ENCODE data around the gene PALM.
"Not testable (repeated sequence)": the region's sequence is repeated elsewhere in the genome, so short reads cannot be mapped to it uniquely, and the experiment has no call there.

PALM gene

DNA sequence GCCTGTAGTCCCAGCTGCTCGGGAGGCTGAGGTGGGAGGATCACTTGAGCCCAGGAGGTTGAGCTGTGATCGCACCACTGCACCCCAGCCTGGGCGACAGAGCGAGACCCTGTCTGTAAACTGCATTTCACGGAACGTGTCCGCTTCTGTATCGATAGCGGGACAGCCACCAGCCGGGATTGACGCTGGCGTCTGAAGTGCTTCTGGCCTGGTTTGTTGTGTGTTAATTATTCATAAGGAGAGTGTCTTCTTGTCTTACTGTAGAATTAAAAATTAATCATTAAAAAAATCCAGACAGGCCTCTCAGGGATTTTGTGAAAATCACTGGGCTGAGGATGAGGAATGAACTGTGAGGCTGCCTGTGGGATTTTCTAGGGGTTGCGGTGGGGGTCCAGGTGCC is 26.0 kb downstream of the PALM start:
- DNase-seq = no peak

DNA sequence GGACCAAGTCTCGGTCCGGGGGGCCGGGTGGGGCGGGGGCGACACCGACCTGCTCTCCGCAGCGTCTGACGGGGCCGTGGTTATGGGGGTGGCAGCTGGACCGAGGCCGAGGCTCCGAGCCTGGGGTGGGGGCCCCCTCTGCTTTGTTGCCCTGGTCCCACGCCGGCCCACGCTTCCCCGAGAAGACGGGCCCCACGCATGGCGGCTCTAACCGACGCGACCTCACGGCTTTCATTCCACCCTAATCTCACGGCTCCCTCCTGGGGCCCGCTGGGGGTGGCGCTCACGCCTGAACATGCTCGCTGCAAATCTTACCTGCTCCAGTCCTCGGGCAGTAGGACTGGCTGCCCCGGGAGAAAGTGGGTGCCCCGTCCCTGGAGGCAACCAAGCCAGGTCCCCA is 27.4 kb downstream of the PALM start:
- DNase-seq = no peak

DNA sequence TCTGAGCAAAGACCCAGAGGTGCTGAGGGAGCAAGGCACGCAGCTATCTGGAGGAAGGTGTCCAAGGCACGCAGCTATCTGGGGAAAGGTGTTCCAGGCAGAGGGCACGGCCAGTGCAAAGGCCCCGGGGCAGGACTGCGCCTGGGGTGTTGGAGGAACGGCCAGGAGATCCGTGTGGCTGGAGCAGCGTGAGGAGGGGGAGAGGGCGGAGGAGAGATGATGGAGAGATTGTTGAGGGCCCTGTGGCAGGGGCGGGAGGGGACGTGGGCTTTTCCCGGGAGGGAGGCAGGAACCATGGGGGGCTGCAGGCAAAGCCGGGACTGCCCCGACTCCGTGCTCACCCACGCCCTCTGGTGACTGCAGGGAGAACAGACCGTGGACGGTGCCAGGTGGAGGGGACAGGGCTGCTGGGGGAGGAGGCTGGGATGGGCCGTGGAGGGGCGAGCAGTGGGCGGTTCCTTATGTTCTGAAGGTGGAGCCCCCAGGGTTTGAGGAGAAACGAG is 28.9 kb downstream of the PALM start:
- DNase-seq = no peak

DNA sequence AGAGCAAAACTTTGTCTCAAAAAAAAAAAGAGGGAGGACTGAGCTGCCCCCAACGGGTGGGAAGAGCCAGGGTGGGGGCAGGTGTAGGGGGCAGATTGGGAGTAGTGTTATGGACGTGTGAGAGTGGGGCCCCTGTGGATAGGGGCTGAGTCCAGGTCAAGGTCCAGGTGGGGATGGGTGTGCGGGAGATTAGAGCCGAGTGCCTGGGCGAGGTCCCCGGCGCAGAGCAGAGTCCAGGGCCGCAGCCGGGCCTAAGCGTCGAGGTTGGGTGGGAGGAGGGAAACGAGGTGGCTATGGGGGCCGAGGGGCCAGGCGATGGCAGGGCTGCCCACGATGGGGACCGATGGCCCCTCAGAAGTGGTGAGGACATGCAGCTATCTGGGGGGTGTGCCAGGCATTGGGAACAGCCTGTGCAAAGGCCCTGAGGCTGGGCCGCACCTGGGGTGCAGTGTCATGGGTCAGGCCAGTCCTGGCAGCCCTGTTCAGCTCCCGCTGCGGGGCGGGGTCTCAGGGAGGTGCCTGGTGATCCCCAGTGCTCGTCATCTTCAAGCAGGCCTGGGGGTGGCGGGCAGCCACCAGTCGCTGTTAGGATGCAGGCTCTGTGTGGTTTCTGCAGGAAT is 29.9 kb downstream of the PALM start:
- DNase-seq = no peak

DNA sequence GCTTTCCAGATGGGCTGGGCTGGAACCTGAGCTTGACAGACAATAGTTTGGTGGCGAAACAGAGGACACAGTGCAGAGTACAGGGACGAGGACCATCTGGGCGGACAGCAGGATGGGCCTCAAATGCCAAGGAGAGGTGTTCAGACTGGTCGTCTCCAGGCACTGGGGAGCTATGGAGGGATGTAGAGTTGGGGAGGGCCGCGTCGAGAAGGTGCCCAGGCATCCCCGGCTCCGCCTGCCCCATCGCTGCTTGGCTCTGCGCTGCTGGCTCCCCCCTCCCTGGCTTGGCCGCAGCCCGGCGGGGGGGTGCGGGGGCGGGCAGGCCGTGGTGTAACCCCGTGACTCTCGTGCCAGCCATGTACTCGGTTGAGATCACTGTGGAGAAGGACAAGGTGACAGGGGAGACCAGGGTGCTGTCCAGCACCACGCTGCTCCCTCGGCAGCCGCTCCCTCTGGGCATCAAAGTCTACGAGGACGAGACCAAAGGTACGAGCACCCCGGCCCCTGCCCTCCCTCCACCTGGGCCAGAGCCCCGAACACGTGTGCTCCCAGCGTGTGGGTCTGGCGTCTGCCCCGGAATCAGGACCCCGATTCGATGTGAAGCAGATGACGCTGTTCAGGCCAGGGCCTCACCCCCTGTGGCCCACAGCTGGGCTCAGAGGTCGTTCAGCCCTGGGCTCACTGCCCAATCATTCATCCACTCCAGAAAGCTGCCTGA is 31.4 kb downstream of the PALM start:
- DNase-seq = no peak

DNA sequence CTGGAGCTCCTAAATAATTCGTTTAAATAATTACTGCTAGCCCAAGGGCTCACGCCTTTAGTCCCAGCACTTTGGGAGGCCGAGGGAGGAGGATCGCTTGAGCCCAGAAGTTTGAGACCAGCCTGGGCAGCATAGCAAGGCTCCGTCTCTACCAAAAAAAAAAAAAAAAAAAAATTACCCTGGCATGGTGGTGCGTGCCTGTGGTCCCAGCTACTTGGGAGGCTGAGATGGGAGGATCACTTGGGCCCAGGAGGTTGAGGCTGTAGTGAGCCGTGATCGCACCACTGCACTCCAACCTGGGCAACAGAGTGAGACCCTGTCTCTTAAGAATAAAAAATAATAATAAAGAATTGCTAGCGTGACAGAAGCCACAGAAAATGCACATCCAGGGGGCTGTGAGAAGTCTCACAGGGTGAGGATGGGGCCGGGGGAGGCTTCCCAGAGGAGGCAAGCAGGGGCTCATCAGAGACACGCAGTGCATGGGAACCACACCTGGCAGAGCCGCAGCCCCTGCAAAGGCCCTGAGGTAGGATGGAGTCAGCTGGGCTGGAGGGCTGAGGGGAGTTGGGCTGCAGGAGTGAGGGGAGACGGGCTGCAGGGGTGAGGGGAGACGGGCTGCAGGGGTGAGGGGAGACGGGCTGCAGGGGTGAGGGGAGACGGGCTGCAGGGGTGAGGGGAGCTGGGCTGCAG is 32.2 kb downstream of the PALM start:
- DNase-seq = not testable (repeated sequence)

DNA sequence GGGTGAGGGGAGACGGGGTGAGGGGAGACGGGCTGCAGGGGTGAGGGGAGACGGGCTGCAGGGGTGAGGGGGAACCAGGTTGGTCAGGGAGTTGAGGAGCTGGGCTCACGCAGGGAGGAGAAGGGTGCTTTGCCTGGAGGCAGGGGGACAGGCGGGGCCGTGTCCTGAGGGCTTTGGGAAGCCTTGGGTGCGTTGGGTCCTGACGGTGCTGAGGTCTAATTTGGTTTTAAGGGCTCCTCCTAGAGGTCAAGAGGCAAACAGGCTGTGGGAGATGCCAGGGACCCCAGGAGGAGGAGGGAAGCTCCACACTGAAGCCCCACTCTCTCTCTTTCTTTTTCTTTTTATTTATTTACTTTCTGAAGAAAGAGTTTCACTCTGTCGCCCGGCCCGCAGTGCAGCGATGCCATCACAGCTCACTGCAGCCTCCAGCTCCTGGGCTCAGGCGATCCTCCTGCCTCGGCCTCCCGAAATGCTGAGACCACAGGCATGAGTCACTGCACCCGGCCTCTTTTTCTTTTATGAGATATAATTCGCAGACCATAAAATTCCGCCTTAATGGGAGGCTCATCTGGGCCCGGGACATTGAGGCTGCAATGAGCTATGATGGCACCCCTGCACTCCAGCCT is 32.9 kb downstream of the PALM start:
- no peak for DNase-seq

DNA sequence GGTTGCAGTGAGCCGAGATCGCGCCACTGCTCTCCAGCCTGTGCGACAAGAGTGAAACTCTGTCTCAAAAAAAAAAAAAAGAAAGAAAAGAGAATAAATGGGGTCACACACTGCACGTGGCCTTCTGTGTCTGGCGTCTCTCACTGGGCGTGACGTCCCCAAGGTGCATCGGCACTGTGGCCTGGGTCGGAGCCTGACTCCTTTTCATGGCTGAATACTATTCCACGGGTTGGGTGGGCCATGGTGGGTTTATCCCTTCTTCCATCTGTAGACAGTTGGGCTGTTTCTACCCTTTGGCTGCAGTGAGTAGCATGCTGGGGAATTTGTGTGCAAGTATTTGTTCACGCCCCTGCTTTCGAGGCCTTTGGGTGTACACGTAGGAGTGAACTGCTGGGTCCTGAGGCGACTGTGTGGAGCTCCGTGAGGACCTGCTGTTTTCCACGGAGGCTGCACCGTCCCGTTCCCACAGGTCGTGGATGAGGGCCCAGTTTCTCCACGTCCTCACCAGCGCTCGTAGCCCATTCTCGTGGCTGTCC is 33.9 kb downstream of the PALM start:
- DNase-seq = no peak

DNA sequence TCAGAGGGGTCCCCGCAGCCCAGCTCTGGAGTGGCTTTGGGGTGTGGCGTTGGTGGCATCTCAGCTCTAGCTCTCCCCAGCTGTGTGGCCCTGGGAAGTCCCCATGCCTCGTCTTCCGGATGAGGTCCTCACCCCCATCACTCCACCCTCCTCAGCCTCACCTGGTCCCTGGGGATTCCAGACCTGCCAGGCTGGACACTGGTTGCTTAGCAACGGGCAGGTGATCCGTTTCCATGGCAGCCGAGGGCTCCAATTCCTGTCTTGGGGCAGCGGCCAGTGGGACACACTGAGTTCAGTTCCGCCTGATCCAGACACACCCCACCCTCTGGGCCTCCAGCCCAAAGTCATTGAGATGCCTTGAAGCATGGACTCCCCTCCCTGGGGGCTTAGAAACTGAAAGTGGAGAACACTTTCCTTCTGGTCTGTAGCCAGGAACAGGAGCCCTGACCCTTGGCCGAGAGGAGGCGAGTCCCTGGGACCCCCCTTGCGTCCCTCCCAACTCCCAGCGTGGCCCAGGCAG is 34.5 kb downstream of the PALM start:
- no peak for DNase-seq

DNA sequence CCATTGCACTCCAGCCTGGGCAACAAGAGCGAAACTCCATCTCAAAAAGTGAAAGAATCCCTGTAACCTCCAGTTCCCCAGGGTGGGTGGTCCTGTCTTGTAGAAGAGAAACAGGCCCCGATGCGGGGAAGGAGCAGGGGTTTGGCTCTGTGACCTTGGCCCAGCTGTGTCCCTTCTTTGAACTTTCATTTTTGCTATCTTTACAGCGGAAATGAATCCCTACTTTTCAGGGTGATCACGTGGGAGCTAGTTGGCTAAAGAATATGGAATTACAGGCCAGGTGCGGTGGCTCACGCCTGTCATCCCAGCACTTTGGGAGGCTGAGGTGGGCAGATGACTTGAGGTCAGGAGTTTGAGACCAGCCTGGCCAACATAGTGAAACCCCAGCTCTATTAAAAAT is 36.4 kb downstream of the PALM start:
- not testable (repeated sequence) for DNase-seq

DNA sequence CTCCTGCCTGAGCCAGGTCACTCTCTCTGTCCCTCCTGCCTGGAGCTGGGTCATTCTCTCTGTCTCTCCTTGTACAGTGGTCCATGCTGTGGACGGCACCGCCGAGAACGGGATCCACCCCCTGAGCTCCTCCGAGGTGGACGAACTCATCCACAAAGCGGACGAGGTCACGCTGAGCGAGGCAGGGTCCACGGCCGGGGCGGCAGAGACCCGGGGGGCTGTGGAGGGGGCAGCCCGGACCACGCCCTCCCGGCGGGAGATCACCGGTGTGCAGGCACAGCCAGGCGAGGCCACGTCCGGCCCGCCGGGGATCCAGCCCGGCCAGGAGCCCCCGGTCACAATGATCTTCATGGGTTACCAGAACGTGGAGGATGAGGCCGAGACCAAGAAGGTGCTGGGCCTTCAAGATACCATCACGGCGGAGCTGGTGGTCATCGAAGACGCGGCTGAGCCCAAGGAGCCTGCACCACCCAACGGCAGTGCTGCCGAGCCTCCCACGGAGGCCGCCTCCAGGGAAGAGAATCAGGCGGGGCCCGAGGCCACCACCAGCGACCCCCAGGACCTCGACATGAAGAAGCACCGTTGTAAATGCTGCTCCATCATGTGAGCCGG is 37.6 kb downstream of the PALM start:
- no peak for DNase-seq

DNA sequence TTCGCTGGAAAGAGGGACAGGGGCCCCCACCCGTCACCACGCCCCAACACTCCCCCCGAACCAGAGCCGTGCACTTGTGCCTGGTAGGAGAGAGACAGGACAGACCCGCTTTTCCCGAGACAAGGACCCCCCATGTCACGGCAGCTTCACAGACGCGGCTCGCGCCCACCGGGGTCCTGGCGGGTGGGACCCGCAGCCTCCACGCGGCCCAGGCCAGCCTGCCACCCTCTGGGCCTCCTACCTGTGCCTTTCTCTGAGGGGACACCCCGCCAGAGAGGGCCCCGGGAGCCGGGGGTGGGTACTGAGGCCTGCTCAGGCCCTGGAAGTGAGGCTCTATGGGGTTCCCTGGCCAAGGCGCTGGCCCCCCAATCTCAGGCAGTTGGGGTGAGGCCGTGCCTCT is 38.2 kb downstream of the PALM start:
- DNase-seq = no peak

DNA sequence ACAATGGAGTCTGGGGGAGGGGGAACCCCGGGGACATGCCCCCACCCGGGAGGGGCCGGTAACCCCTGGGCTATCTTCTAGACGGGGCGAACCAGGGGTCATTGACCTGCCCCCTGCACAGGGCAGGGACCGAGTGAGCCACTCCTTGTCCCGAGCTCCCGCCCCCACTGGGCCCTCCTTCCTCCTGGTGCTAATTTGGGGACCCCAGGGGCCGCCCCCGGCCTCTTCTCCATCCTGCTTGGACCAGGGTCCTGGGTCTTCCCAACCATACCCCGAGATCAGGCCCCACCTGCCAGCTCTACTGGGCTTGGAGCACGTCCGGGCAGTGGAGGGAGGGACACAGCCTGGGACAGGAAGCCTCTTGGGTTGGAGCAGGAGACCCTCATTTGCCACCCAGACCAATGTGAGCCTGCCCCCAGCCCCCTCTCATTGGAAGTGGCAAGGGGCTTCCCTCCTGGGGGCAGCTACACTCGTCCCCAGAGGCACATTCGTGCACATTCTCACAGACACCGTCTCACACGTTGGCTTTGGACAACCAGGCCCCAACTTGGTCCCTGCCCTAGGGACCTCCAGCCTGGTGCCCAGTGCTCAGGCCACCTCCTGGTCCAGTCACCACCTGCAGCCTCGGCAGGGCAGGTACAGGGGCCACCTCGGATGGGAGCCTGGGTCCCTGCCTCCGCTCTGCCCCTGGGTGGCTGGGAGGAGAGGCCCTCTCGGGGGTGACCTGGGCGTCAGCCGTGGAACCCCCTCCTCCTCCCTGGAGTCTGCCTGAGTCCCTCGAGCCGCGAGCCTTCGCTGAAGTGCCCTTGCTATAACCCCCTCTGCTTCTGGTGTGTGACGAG is 38.9 kb downstream of the PALM start:
- DNase-seq = no peak

DNA sequence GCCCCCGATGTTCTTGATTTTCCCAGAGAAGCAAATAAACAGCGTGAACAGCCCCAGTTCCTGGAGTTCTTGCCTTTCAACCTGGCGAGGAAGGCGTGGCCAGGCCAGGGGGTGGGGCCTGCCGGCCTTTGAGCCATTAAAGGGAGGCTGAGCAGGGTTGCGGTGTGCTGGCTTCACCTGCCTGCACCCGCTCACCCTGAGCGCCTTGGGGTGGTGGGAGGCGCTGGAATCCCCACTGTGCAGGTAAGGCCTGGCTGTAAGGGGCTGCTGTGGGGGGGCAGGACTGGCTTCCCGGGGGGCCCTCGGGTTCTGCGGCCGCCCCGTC is 39.5 kb downstream of the PALM start:
- no peak for DNase-seq

DNA sequence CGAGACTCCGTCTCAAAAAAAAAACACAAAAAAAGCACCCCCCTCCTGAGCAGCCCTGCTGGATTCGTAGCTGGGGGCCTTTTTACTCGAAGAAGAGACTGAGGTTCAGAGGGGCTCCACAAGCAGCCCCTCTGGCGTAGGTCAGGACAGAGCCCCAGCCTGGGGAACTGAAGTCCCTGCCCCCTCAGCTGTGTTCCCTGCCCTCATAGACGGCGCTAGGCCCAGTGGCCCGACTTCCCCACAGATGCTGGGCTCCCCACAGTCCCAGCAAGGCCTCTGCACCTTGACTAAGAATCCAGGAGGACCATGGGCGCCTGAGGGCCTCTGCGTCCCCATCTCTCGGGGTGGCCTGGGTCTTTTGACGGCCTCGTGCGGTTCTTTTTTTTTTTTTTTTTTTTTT is 41.1 kb downstream of the PALM start:
- no peak for DNase-seq

DNA sequence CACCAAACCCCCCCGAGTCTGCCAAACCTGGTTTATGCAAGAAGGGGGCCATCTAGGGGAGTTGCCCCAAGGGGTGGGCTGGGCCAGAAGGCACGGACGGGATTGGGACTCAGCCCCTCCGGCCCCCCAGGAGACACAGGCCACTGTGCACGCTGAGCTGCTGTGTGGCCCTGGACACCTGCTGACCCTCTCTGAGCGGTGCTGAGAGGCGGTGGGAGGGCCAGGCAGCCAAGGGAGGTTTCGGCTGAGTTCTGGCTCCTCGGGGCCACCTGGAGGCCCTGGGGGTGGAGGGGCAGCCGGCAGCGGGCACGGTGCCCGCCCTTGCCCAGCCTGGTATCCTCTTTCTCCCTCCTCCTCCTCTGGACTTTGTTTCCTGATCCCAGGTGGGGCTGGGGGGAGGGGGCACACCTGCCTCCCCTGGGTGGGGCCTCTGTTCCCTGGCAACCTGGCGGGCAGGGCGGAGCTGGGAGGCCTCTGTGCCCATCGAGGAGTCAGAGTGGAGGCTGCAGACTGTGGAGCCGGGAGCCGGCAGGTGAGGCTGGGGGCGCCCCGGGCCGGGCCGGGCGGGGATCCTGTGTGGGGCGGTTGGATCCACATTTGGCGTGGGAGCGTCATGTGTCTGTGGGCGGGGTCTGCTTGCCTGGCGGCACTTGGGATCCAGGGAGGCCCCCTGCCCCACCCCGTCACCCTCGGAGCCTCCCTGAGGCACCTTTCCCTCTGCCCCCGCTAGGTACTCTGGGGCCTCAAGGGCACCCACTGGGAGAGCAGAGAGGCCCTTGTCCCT is 42.1 kb downstream of the PALM start, which contains the start of gene MISP:
Gene MISP, plus strand, starts transcription at position 473 of the 784 bp plus-strand sequence. CDS start 5,835 bp downstream, outside the sequence.
- DNase-seq = no peak

DNA sequence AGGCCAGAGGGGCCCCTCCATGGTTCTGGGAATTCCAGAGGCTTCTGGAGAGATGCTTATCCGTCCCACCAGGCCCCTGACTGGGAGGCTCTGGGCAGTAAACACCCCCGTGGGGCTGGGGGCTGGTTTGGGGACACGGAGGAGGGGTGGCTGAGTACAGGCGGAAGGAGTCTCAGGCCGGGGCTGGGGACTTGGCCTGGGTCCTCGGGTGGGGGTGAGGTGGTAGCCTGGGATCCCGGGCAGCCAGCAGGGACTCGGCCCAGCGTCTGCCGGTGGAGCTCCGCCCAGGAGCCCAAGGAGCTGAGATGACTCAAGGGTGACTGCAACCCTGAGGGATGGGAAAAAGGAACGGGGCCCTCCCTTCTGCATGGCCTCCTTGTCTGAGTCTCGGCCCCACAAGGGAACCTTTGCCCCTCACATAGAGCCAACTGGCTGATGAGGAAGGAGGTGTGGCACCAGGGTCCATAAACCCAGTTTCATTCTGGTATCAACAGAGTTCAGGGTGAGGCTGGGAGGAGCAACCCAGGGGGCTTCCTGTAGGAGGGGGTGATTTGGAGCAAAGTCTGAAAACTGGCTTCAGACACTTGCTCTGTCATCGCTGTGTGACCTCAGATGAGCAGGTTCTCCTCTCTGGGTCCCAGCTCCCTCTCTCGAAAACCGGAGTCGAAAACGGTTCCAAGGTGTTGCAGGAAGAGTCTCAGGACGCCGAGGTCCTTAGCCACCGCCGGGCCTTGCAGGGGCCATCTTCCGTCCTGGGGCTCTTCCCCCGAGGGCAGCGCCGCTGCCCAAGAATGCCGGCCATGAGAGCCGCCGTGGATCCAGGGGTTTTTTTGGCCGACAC is 43.0 kb downstream of the PALM start:
- no peak for DNase-seq

DNA sequence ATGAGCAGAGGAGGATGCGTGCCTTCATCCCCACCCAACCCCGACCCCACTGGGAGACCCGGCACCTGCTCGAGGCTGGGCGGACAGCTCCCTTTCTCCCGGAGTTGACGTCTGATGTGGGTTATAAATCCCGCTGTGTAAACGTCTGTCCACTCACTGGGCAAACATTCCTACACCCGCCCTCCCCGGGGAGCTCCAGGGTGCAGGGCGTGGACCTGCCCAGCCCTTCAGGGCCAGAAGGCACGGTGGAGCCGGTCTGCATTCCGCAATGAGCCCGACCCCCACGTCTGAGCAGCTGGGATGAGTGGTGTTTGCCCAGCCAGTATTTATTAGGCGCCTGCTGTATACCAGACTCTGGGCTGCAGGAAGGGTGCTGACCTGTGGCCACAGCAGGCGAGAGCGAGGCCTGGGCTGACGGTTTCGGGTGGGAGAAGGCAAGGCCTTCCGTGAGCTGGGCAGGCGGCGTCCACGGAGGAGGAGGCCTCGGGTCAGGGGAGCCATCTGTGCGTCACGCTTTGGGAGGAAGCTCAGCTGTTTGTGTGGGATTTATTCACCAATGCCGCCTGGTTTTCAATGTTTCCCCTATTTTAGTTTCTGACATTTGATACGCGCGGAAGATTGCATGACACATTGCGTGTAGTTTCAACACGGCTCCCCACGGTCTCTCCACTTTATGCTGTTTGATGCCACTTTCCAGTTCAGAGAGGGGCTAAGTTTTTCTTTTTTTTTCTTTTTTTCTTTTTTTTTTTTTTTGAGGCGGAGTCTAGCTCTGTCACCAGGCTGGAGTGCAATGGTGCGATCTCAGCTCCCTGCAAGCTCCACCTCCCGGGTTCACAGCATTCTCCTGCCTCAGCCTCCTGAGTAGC is 44.1 kb downstream of the PALM start:
- DNase-seq = no peak

DNA sequence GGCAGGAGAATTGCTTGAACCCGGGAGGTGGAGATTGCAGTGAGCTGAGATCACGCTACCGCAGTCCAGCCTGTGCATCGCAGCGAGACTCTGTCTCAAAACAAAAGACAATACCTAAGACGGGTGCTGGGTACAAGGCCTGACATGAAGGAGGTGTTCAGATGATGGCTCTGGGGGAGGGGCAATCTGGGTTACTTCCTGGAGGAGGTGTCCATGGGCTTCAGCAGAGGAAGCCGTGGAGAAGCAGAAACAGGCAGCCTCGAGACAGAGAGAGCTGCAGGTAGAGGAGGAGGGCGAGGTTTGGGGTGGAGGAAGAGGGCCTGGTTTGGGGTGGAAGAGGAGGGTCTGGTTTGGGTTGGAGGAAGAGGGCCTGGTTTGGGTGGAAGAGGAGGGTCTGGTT is 45.8 kb downstream of the PALM start:
- DNase-seq = no peak

All from cerebellar nuclear complex (tissue), 1 donor.